Thyroid gland (tissue), 4 donors: Measurements from ENCODE around the gene ZNF385B.

Experiments
- CTCF ChIP-seq, 6 experiments: fragments of 200-600 bp in 3 of 6; fragments of 450-650 bp in 3 of 6; sonication (generic) in 3 of 6; IDR thresholded peaks; one replicate each; pipeline ENCODE4 v1.5.1; 2016 to 2019; ENCODE audit warnings: antibody characterized with exemption in 6 of 6, mild to moderate bottlenecking in 2 of 6, inconsistent platforms in 1 of 6, moderate library complexity in 1 of 6
- POLR2A ChIP-seq, 2 donors: fragments of 450-650 bp; IDR thresholded peaks; one replicate each; pipeline ENCODE4 v1.6.1; 2017; ENCODE audit warnings: antibody characterized with exemption in 2 of 2, mild to moderate bottlenecking in 2 of 2, moderate library complexity in 1 of 2

GRCh38 chr2:179559108-179559806, 302.2 kb downstream of the ZNF385B start:
- no peak for TF ChIP-seq CTCF (IDR thresholded peaks at IDR 0.05)
- TF ChIP-seq POLR2A (IDR thresholded peaks at IDR 0.05), result no peak
